IPS-NIHi11 (cell line): Measurements from ENCODE around the gene EML6.
"Not testable (repeated sequence)": the region's sequence is repeated elsewhere in the genome, so short reads cannot be mapped to it uniquely, and the experiment has no call there.

Experiments used
- DNase-seq: peaks from one replicate; pipeline ENCODE4 v3.0.0; 2012; ENCODE audit warnings: mixed read lengths, low spot score

The EML6 gene

DNA sequence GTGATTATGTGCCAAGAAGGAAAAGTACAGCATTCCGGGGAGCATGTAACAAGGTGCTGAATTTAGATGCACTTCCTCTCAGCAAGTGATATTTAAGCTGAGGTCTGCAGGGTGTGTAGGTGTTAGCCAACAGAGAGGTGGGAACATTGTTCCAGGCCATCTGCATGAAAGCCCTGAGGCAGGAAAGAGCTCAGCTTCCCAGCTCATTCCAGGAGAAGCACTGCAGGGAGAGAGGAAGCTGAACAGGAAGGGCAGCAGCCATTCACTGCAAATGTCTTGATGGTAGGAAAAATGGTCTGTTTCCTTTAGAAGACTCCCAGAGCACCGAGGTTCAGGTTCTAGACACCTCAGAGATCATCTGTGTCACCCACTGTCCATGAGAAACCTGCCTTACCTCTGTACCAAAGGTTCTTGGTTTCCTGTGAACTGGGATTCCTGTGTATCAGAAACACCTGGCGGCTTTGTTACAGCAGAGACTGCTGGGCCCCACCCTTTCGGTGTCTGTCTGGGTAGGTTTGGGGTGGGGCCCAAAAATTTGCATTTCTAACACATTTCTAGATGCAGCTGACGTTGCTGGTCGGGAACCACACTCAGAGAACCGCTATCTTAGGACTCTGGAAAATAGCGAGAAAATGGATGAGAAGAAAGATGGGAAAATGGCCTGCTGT lies 242.8 kb downstream of the EML6 start:
- no peak for DNase-seq

DNA sequence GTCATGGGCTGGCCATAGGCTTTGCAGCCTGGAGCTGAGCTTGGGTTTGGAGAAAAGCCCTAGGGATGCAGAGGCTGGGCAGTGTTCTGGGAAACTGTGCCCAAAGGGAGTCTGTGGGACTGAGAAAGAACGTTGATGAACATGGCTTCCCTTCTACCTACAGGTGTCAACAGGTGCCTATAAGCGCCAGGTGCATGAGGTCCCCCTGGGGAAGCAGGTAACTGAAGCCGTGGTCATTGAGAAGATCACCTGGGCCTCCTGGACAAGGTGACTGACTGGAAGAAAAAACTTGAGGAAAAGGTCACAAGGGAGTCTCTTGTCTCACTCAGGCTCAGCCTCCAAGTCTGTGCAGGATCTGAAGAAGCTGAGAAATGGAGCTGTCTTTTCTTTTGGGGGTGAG lies 243.4 kb downstream of the EML6 start:
- no peak for DNase-seq

DNA sequence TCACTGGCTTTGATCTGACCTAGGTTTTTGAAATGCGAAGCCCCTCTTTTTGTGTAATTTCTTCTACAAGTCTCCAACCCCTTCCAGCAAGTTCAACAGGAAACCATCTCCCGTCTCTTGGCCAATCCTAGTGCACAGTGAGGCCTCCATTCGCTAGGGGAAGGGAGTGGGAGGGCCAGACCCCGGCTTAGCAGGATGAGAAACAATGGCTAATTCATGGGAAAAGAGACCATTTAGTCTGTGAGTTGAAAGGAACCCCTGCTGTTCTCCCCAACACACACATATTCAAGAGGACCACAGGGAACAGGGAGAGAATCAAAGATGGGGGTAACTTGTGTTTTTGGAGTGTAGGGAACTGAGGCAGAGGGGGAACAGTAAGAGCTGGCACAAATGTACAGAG lies 243.8 kb downstream of the EML6 start:
- peak; percentile 51 for DNase-seq

DNA sequence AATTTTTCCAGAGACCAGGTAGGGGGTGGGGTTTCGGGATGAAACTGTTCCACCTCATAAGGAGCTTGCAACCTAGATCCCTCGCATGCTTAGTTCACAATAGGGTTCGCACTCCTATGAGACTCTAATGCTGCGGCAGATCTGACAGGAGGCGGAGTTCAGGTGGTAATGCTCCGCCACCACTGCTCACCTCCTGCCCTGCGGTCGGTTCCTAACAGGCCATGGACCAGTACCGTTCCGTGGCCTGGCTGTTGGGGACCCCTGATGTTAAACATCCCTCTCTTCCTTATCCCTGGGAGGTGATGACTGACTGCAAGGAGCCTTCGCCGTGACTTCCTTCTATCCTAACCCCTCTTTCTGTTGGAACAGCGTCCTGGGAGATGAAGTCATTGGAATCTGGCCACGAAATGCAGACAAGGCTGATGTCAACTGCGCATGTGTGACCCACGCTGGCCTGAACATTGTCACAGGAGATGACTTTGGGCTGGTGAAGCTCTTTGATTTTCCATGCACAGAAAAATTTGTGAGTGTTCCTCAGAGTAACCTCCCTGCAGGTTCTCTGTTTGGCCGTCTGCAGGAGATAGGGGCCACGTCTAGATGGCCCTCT lies 244.4 kb downstream of the EML6 start:
- no peak for DNase-seq

DNA sequence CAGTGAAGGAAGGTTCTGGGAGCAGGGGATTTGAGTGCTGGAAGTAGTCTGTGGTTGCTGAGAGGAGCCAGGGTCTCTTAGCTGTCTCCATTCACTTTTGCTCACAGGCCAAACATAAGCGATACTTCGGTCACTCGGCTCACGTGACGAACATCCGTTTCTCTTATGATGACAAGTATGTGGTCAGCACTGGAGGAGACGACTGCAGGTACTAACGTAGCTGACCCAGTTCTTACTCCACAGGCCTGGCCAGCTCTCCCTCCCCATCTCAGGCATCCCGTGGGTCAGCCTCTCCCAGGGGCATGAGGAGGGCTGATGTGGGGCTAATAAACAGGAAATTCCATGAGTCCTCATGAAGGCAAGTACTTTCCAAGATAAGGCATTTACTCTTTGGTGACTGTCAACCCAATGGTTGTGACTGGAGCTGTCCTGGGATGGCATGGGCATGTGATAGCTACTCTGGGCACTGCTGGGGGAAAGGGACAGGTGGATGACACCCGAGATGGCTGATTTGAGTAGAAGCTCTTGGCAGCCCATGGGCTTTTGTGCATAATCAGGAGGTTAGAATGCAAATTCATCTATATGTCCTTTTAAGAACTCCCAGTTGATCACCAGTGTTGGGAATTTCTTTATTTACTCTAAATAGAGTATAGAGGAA lies 245.2 kb downstream of the EML6 start:
- no peak for DNase-seq

DNA sequence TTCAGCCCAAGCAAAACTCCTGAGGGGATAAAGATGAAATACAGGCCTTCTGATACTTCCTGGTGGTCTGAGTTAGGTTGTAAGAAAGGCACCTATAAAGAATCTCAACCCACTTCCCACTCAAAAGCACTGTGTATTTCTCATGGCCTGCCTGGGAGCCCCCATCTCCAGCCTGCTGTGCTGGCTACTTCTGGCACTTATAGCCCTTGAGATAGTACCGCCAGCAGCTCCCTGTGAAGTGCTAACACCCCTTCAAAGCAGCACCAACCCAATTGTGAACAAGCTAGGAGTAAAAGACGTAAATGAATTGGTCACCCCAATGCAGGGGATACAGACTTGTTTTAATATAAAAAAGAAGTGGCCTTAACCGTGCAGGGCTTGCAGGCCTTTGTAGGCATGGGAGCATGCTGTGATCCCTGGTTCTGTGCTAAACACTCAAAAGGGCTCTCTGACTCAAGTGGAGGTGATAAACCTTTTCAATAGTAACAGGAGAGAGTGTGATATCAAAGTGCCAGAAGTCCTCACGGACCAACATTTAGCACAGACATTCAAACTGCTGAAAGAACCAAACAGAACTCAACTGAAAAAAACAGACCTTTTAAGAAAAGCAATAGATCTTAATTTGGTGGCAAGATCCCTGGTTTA lies 246.0 kb downstream of the EML6 start:
- no peak for DNase-seq

DNA sequence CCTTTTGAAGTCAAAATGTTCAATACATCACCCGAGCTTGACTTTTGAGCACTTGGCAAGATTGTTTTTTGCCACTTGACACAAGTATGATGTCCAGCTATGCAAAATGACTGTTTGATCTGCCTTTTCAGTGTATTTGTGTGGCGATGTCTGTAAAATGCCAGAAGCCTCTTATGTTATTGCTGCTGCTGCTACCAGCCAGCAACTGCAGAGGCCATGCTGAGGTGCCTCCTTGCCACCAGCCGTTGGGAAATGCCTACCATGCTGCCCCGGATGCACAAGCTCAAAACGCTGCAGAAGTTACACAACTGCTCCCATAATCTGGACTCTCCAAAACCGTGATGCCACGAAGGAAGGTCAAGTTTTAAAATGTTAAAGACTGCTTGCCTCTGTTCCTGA lies 246.5 kb downstream of the EML6 start:
- DNase-seq, result no peak

DNA sequence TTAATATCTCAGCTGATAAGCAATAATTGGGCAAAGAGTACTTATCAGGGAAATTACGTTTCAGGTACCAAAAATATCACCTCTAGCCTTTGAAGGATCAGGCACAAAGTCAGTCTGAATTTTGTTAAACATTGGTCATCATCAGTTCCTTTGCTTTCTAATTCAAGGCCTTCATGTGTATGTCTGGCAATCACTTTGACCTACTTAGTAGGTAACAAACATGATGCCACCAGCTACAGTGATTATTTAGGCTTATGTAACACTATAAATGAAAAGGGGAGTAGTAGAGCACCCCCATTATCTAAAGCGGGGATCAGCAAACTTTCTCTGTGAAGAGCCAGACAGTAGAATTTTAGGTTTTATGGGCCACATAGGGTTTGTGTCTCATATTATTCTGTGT lies 251.7 kb downstream of the EML6 start:
- DNase-seq, result no peak

DNA sequence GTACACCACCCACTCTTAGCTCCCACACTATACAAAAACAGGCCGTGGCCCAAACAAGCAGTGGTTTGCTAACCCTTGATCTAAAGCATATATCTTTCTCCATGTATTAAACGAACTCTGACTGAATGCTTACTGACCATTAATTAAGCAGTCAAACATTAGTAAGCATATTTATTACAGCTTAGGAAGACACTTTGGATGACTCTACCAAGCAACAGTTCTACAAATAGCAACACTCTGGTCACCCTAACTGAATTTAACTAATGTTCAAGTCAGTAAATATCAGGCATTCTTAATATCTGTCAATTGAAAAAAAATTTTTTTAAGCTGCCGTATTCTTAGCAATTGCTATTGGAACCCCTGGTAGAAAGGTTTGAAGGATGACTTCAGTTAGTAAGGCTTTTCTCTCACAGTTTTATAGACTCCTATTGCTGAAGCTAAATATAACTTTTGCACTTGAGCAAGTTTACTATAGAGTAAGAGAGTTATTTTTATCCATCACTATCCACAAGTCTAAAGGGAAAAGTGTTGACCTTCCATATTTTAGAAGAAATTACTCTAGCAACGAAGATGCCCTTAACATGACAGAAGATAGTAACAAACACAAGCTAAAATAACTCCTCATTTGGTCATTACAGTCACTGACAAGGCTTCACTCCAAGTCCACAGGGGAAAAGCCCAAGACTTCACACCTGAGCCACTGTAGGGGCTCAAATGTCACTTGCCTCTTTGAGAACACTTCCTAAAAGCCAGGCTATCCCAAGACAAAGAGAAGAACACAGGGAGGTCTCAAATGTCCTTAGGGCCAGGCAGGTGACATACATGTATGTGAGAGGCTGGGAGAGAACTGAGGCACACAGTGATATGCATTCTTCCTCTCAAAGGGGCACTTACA lies 252.4 kb downstream of the EML6 start:
- no peak for DNase-seq

DNA sequence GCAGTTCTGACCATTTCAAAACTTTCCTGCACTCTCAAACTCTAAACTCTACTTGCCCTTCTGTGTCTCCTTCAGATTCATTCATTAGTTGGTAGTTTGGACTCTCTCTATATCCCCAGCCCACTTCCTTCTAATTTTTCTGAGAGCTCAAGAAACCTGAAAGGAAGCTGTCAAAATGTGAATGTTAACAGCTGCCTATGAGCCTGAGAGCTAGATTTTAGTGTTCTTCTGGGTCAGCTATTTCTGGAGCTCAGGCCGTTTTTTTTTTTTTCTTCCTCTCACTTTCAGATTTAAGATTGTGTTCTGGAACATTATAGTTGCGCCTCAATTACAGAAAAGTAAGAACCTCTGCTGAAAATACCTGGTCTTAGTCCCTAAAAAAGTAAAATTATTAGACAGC lies 253.7 kb downstream of the EML6 start:
- DNase-seq, result no peak

DNA sequence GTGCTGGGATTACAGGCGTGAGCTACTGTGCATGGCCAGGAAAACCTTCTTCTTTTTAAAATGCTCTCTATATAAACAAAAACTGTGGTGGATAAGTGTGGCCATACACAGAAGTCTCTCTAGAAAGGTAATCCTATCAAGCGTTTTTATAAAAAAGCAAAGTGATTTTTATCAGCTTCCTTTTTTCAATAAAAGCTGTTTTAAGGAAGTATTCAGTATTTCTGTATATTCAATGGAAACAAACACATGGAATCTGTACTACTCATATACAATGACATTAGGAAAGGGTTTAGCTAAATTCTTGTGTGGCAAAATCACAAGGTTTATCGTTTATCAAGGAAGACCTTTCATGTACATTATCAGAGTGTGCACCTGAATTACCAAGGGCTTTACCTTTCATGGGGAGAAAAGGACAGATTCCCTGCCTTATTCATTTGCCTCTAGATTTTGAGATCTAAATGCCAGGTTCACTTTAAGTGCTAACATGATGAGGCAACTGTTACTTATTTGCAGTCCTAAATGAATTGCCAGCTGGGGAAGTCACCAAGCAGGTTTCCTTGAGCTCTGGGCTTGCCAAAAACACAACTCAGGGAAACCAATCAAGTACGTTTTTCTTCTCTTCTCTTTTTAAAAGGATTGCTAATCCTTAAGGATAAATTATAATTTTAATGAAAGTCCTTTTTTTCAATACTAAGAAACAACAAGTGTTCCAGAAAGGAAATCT lies 256.0 kb downstream of the EML6 start:
- DNase-seq, result no peak

DNA sequence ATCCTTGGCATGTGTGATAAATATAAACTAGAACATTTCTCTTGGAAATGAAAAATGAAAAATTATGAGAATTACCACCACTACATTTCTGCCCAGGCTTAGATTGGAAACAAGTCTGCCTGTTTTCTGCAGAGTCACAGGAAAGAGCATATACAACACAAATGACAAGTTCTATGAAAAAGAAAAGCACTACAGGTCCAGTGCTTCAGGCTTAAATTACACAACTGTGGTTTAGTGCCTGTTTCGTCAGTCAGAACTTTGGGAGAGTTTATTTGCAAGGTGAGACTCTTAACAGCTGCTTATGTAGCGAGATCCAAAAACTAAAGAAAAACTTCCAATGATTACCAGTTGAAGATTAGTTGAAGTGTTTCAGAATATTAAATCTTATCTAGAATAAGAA lies 257.9 kb downstream of the EML6 start:
- DNase-seq, result no peak

DNA sequence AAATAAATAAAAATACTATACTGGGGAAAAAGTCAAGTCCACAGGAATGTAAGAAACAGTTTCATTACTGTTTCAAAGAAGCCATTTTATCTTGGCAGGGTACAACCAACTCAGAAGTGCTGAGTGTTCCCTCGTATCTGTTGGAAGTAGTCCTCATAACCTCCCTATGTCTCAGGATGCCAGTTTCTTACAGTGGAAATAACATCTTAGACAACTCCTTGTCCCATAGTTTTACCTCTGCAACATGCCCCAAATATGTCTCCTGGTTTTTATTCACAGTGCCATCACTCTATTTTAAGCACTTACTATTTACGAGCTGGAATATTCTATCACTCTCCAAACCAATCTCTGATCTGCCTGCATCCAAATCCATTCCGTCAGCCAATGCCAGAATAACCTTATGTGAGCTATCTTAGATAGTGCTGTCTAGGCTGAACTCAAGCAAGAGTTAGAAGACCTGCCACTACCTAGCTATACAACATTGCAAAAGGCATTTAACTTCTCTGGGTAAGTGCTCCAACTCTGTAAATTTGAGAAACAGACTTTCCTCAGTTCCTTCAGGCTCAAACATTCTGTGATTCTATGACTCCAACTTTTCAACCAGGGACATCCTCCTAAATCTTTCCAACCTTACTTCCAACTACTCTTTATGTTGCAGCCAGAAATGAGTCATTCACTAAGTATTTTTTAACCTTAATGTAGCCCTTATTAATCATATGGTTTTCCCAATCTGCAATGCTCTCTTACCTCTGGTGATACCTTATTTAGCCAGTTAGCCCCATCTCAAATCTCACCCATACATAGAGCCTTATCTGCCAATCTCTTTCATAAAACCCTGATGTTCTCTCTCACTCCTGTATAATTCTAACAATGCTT lies 260.1 kb downstream of the EML6 start:
- DNase-seq, result no peak

DNA sequence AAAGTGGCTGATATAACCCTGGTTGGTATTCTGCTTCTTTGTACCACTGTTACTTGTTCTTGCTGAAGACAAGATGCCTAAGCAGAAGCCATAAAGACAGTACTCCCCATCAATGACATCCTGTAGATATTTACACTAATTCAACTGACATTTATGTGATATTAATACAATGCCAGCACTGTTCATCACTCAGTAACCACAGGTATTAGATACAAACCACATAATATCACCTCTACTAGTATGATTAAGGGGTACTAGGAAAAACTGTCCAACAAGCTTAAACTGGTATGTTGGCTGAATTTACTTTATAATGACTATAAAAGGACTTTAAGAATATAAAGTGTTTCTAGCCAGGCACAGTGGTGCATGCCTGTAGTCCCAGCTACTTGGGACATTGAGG lies 261.0 kb downstream of the EML6 start:
- DNase-seq, result no peak

DNA sequence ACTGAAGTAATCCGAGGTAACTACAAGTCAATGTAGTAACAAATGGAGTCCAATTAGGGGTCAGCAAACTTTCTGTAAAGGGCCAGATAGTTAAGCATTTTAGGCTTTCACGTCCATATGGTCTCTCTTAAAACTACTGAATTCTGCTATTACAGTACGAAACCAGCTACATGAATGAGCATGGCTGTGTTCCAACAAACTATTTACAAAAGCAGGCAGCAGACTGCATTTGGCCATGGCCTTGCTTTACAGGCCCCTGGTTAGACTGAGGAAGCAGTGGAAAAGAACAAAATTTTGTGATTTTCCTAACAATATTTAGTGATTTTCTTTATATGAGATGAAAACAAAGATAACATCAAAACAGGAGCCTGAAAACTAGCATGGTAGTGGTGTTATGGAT lies 262.8 kb downstream of the EML6 start:
- no peak for DNase-seq

DNA sequence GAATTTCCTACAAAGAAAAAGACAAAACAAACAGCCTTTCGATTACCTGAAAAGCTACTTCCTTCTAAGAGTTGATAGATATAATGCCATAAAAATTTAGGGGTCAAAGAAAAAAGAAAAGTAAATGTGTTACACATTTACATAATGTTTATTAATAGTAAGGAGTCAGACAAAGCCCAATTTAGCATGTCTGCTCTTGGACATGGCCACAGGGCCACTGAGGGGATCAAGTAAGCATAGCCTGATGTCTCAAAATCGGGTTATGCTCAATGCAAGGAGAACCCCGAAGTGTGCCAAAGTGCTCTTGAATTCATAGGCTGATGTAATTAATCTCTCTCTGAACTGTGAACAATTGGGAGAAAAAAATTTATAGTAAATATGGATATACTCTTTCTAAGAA lies 265.1 kb downstream of the EML6 start:
- DNase-seq, result no peak

DNA sequence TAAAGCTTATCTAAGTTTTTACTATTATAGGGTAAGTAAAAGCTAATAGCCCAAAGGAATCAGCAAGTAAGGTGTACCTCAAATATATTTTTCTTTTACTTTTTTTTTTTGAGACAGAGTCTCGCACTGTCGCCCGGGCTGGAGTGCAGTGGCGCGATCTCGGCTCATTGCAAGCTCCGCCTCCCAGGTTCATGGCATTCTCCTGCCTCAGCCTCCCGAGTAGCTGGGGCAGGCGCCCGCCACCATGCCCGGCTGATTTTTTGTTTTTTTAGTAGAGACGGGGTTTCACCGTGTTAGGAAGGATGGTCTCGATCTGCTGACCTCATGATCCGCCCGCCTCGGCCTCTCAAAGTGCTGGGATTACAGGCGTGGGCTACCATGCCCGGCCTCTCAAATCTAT lies 267.2 kb downstream of the EML6 start:
- DNase-seq, result not testable (repeated sequence)

DNA sequence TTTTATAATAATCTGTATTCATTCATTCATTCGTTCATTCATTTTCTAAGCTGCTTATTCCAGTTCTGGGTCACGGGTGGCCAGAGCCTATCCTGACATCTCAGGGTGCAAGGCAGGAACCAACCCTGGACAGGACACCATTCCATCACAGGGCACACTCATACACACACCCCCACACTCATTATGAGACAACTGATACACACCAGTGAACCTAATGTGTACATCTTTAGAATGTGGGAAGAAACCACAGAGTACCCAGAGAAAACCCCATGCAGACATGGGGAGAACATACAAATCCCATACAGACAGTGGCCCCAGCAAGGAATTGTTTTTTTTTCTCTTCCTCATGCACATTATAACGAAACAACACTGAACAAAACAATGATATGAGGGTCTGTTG lies 272.1 kb downstream of the EML6 start:
- DNase-seq, result no peak

DNA sequence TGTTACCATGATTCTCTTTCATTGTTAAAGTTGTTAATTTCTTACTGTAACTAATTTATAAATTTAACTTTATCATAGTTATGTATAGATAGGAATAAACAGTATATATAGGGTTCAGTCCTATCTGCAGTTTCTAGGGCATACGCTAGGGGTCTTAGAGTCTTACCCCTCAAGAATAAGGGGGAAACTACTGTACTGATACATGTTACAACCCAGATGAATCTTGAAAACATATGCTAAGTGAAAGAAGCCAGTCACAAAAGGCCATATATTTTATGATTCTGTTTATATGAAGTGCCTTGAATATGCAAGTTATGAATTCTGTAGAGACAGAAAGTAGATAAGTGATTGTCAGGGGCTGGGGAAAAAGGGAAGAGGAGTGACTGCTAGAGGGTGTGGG lies 274.4 kb downstream of the EML6 start:
- no peak for DNase-seq

DNA sequence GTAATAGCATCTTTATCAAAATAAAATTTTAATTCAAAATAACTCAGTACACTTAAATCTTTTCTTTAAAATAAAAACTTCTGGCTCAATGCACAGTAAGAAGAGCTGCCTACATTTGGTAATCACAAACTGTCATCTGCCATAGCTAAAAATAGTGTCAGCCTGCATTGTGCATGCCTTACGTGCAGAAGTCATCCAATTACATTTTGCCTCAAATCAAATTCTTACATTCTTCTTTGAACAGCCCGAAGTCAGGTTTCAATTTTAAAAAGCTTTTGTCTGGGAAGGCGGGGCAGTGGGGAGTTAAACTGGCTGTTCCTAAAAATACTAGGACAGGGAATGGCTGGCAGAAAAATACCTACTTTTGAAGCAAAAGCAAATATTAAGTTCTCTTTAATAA lies 275.7 kb downstream of the EML6 start:
- no peak for DNase-seq

DNA sequence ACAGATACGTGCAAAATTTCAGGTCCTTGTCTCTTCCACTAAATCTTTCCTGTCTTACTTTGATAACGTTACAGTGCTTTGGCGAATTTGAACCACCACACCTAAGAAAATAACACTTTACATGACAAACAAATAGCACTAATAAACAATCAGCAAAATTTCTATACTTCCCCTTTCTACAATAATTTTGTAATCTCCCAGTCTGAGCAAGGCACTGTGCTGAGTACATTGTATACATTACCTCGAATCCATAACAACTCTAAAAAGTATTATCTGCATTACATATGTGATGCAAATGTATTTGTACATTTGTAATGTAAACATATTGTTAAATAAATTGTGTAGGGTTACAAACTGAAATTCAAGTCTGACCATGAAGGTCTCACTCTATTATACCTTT lies 276.9 kb downstream of the EML6 start:
- no peak for DNase-seq
